ENCODE results near the gene PRKACB. TPM values are rescaled to one million over a fixed set of nuclear protein-coding genes. Genes with fewer than 3 reads are reported as not detected.
"Not testable (repeated sequence)": the region's sequence is repeated elsewhere in the genome, so short reads cannot be mapped to it uniquely, and the experiment has no call there.

Gene PRKACB
- total and polyA plus RNA-seq, 4 donors, result 5.9 to 18.2 (median 8.9) TPM

DNA sequence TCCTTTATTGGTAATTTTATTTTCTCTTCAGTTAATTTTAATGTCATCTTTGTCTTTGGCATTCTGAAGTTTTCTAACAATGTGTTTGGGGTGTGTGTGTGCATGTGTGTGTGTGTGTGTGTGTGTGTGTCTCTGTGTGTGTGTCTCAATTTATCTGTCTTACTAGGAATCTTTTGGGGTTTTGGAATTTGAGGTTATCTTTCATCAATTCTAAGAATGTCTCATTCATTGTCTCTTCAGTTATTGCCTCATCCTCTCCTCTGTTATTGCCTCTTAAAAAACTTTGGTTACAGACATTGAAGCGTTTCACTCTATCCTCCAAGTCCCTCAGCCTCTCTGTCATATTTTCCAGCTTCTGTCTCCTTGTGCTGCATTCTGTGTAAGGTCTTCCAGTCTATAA is 139.3 kb downstream of the PRKACB start:
- H3K4me1 ChIP-seq (ENCODE audit: control insufficient read depth in 4 of 4, insufficient read depth in 4 of 4, low read length in 3 of 4), result no peaks in the 10 kb centered on the region
- no peaks in the 10 kb centered on the region for H3K27me3 ChIP-seq (ENCODE audit: control insufficient read depth in 4 of 4, insufficient read depth in 4 of 4, low read length in 3 of 4)
- peaks cover 0 to 4% (median 0%) of the 10 kb centered on the region in 4 donors for H3K9me3 ChIP-seq (ENCODE audit: control insufficient read depth in 4 of 4, low read length in 3 of 4)
- WGBS, result 78% methylated on average over 1 of the region's 1 CpG
- TF ChIP-seq HNF4A (conservative IDR thresholded peaks at IDR 0.05), result no peak
- TF ChIP-seq YY1 (IDR thresholded peaks at IDR 0.05), result no peak
- no peak for TF ChIP-seq GABPA (IDR thresholded peaks at IDR 0.05 in 1 of 2, conservative IDR thresholded peaks at IDR 0.05 in 1 of 2)
- TF ChIP-seq JUND (IDR thresholded peaks at IDR 0.05), result no peak
- H3K9ac ChIP-seq (ENCODE audit: low read depth in 1 of 2, low read length in 2 of 2), result no peak overlapping the region
- no peak overlapping the region for H3K27ac ChIP-seq (ENCODE audit: low read depth in 1 of 2, low read length in 2 of 2)
- no peak for DNase-seq (ENCODE audit: low spot score)
- H3K4me3 ChIP-seq (ENCODE audit: low read depth in 1 of 3, low read length in 3 of 3), result no peak overlapping the region
- no peaks in the 10 kb centered on the region for H3K36me3 ChIP-seq (ENCODE audit: control insufficient read depth in 4 of 4, insufficient read depth in 3 of 4, low read depth in 1 of 4, low read length in 3 of 4)

DNA sequence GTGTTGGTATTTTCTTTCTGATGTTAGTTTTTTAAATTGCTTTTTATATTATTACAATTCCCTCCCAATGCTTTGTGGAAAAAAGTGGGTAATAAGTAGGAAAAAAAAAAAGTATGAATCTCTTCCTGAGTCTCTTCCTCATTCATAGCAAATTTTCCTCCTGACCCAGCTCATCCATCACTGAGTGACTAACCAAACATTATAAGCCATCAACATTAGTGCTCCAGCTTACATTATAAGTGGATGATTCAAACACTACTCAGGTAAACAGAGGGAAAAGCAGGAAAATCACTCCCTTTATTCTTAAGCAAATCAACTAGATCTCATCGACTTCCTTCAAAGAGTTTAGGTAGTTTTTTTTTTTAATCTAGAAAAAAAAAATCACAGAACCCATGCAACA is 142.0 kb downstream of the PRKACB start:
- WGBS, result 81% methylated on average over 1 of the region's 1 CpG

DNA sequence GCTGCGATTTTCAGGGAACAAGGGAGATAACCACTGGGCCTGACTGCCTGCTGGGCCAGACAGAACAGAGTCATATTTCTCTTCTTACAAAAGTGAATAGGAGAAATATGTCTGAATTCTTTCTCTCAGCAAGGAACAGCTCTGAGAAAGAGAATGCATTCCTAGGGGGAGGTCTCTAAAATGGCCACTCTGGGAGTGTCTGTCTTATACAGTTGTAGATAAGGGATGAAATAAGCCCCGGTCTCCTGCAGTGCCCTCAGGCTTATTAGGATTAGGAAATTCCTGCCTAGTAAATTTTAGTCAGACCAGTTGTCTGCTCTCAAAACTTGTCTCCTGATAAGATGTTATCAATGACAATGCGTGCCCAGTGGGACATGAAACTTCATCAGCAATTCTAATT is 143.3 kb downstream of the PRKACB start:
- not testable (repeated sequence) for H3K4me1 ChIP-seq (ENCODE audit: control insufficient read depth in 4 of 4, insufficient read depth in 4 of 4, low read length in 3 of 4); H3K4me3 ChIP-seq (ENCODE audit: low read depth in 1 of 3, low read length in 3 of 3); H3K9me3 ChIP-seq (ENCODE audit: control insufficient read depth in 4 of 4, low read length in 3 of 4); H3K27ac ChIP-seq (ENCODE audit: low read depth in 1 of 2, low read length in 2 of 2); H3K27me3 ChIP-seq (ENCODE audit: control insufficient read depth in 4 of 4, insufficient read depth in 4 of 4, low read length in 3 of 4); H3K36me3 ChIP-seq (ENCODE audit: control insufficient read depth in 4 of 4, insufficient read depth in 3 of 4, low read depth in 1 of 4, low read length in 3 of 4); H3K9ac ChIP-seq (ENCODE audit: low read depth in 1 of 2, low read length in 2 of 2); DNase-seq (ENCODE audit: low spot score)
- 64% methylated on average over 3 of the region's 3 CpGs for WGBS

More for the DNA sequence above, 142.0 kb downstream of the PRKACB start:
- H3K36me3 ChIP-seq (ENCODE audit: control insufficient read depth in 4 of 4, insufficient read depth in 3 of 4, low read depth in 1 of 4, low read length in 3 of 4), result no peaks in the 10 kb centered on the region
- TF ChIP-seq JUND (IDR thresholded peaks at IDR 0.05), result no peak
- no peak for TF ChIP-seq YY1 (IDR thresholded peaks at IDR 0.05)
- TF ChIP-seq HNF4G (IDR thresholded peaks at IDR 0.05), result no peak
- TF ChIP-seq, protein P1, sequence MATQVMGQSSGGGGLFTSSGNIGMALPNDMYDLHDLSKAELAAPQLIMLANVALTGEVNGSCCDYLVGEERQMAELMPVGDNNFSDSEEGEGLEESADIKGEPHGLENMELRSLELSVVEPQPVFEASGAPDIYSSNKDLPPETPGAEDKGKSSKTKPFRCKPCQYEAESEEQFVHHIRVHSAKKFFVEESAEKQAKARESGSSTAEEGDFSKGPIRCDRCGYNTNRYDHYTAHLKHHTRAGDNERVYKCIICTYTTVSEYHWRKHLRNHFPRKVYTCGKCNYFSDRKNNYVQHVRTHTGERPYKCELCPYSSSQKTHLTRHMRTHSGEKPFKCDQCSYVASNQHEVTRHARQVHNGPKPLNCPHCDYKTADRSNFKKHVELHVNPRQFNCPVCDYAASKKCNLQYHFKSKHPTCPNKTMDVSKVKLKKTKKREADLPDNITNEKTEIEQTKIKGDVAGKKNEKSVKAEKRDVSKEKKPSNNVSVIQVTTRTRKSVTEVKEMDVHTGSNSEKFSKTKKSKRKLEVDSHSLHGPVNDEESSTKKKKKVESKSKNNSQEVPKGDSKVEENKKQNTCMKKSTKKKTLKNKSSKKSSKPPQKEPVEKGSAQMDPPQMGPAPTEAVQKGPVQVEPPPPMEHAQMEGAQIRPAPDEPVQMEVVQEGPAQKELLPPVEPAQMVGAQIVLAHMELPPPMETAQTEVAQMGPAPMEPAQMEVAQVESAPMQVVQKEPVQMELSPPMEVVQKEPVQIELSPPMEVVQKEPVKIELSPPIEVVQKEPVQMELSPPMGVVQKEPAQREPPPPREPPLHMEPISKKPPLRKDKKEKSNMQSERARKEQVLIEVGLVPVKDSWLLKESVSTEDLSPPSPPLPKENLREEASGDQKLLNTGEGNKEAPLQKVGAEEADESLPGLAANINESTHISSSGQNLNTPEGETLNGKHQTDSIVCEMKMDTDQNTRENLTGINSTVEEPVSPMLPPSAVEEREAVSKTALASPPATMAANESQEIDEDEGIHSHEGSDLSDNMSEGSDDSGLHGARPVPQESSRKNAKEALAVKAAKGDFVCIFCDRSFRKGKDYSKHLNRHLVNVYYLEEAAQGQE (IDR thresholded peaks at IDR 0.05), result no peak
- no peak for TF ChIP-seq FOXA2 (IDR thresholded peaks at IDR 0.05)
- TF ChIP-seq, protein P2, sequence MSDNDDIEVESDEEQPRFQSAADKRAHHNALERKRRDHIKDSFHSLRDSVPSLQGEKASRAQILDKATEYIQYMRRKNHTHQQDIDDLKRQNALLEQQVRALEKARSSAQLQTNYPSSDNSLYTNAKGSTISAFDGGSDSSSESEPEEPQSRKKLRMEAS (IDR thresholded peaks at IDR 0.05), result no peak
- TF ChIP-seq RAD21 (IDR thresholded peaks at IDR 0.05), result no peak
- TF ChIP-seq FOXA1 (IDR thresholded peaks at IDR 0.05), result no peak
- no peak for TF ChIP-seq EGR1 (IDR thresholded peaks at IDR 0.05; ENCODE audit: low read depth in 2 of 2)
- TF ChIP-seq TAF1 (conservative IDR thresholded peaks at IDR 0.05), result no peak
- no peak for TF ChIP-seq GABPA (IDR thresholded peaks at IDR 0.05 in 1 of 2, conservative IDR thresholded peaks at IDR 0.05 in 1 of 2)
- TF ChIP-seq, protein P3, sequence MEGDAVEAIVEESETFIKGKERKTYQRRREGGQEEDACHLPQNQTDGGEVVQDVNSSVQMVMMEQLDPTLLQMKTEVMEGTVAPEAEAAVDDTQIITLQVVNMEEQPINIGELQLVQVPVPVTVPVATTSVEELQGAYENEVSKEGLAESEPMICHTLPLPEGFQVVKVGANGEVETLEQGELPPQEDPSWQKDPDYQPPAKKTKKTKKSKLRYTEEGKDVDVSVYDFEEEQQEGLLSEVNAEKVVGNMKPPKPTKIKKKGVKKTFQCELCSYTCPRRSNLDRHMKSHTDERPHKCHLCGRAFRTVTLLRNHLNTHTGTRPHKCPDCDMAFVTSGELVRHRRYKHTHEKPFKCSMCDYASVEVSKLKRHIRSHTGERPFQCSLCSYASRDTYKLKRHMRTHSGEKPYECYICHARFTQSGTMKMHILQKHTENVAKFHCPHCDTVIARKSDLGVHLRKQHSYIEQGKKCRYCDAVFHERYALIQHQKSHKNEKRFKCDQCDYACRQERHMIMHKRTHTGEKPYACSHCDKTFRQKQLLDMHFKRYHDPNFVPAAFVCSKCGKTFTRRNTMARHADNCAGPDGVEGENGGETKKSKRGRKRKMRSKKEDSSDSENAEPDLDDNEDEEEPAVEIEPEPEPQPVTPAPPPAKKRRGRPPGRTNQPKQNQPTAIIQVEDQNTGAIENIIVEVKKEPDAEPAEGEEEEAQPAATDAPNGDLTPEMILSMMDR (IDR thresholded peaks at IDR 0.05; ENCODE audit: low read depth, low read length, missing input control), result no peak
- TF ChIP-seq, protein P4, sequence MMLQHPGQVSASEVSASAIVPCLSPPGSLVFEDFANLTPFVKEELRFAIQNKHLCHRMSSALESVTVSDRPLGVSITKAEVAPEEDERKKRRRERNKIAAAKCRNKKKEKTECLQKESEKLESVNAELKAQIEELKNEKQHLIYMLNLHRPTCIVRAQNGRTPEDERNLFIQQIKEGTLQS (IDR thresholded peaks at IDR 0.05), result no peak
- no peak for TF ChIP-seq RXRA (IDR thresholded peaks at IDR 0.05)
- no peak for TF ChIP-seq SP1 (IDR thresholded peaks at IDR 0.05)
- TF ChIP-seq NR2F2 (IDR thresholded peaks at IDR 0.05), result no peak
- TF ChIP-seq, protein P5, sequence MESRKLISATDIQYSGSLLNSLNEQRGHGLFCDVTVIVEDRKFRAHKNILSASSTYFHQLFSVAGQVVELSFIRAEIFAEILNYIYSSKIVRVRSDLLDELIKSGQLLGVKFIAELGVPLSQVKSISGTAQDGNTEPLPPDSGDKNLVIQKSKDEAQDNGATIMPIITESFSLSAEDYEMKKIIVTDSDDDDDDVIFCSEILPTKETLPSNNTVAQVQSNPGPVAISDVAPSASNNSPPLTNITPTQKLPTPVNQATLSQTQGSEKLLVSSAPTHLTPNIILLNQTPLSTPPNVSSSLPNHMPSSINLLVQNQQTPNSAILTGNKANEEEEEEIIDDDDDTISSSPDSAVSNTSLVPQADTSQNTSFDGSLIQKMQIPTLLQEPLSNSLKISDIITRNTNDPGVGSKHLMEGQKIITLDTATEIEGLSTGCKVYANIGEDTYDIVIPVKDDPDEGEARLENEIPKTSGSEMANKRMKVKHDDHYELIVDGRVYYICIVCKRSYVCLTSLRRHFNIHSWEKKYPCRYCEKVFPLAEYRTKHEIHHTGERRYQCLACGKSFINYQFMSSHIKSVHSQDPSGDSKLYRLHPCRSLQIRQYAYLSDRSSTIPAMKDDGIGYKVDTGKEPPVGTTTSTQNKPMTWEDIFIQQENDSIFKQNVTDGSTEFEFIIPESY (IDR thresholded peaks at IDR 0.05), result no peak
- H3K4me1 ChIP-seq (ENCODE audit: control insufficient read depth in 4 of 4, insufficient read depth in 4 of 4, low read length in 3 of 4), result no peaks in the 10 kb centered on the region
- H3K9me3 ChIP-seq (ENCODE audit: control insufficient read depth in 4 of 4, low read length in 3 of 4), result peaks cover 0 to 5% (median 2%) of the 10 kb centered on the region in 4 donors
- H3K9ac ChIP-seq (ENCODE audit: low read depth in 1 of 2, low read length in 2 of 2), result no peak overlapping the region
- H3K27me3 ChIP-seq (ENCODE audit: control insufficient read depth in 4 of 4, insufficient read depth in 4 of 4, low read length in 3 of 4), result no peaks in the 10 kb centered on the region
- no peak overlapping the region for H3K4me3 ChIP-seq (ENCODE audit: low read depth in 1 of 3, low read length in 3 of 3)
- no peak overlapping the region for H3K27ac ChIP-seq (ENCODE audit: low read depth in 1 of 2, low read length in 2 of 2)
- DNase-seq (ENCODE audit: low spot score), result no peak
